CD4-positive, alpha-beta T cell (primary cell): ENCODE results near the gene KRT12. TPM values are rescaled to one million over a fixed set of nuclear protein-coding genes. Genes with fewer than 3 reads are reported as not detected.

Experiments used
- ATAC-seq: fragments of 200-7000 bp; cut with Tn5 transposase; one replicate; pipeline ENCODE4 v1.10.0; 2022; ENCODE audit warnings: mild to moderate bottlenecking; ENCODE audit not compliant: poor library complexity
- CTCF ChIA-PET: fragments of 350-600 bp; sonication (Branson Sonifier 250); formaldehyde crosslinking; loops from one replicate; lab custom pipeline; 2021; ENCODE audit warnings: antibody characterized with exemption, inconsistent platforms; lab: Charles Lee
- POLR2A ChIA-PET: fragments of 350-600 bp; sonication (Branson Sonifier 250); formaldehyde crosslinking; loops from one replicate; lab custom pipeline; 2021; ENCODE audit warnings: antibody characterized with exemption, inconsistent platforms; lab: Charles Lee
- DNase-seq, 14 experiments: peaks; one replicate each; pipeline ENCODE4 v3.0.0-alpha.2; 2013 to 2020; ENCODE audit warnings: mixed read lengths in 2 of 14
- H3K27ac ChIP-seq, 2 donors: one replicate each; pipeline versions ENCODE4 v1.5.1 to v1.7.0; 2013; ENCODE audit warnings: low read length in 2 of 2, low read depth in 1 of 2, mild to moderate bottlenecking in 1 of 2
- H3K27me3 ChIP-seq, 2 experiments: 1 replicate in 1 of 2; 2 replicates in 1 of 2; pipeline versions ENCODE4 v1.6.1 to v1.7.0; 2013; ENCODE audit warnings: low read length in 2 of 2, control low read depth in 1 of 2, mild to moderate bottlenecking in 1 of 2, moderate library complexity in 1 of 2; ENCODE audit not compliant: insufficient read depth in 2 of 2, control insufficient read depth in 1 of 2
- H3K36me3 ChIP-seq: one replicate; pipeline ENCODE4 v1.6.1; 2013; ENCODE audit warnings: low read length, control low read depth; ENCODE audit not compliant: insufficient read depth
- H3K4me1 ChIP-seq: one replicate; pipeline ENCODE4 v1.6.1; 2013; ENCODE audit warnings: low read length, control low read depth; ENCODE audit not compliant: insufficient read depth
- H3K4me3 ChIP-seq: one replicate; pipeline ENCODE4 v1.5.1; 2013; ENCODE audit warnings: mild to moderate bottlenecking, low read length, moderate library complexity
- H3K9me3 ChIP-seq, 2 experiments: 1 replicate in 1 of 2; 2 replicates in 1 of 2; pipeline versions ENCODE4 v1.6.1 to v1.7.0; 2013; ENCODE audit warnings: low read length in 2 of 2, mild to moderate bottlenecking in 2 of 2, control low read depth in 1 of 2, moderate library complexity in 1 of 2; ENCODE audit not compliant: control insufficient read depth in 1 of 2, insufficient read depth in 1 of 2
- H3K27ac Mint-ChIP-seq: one replicate; pipeline ENCODE4 v1.8.0; 2020; ENCODE audit warnings: mixed read lengths
- H3K27me3 Mint-ChIP-seq: one replicate; pipeline ENCODE4 v1.8.0; 2021; ENCODE audit warnings: mixed read lengths
- H3K36me3 Mint-ChIP-seq: one replicate; pipeline ENCODE4 v1.8.0; 2021; ENCODE audit warnings: low read depth, mixed read lengths
- H3K4me1 Mint-ChIP-seq: one replicate; pipeline ENCODE4 v1.8.0; 2021; ENCODE audit warnings: low read depth, mixed read lengths
- H3K4me3 Mint-ChIP-seq: one replicate; pipeline ENCODE4 v1.8.0; 2020; ENCODE audit warnings: mild to moderate bottlenecking, mixed read lengths
- H3K9me3 Mint-ChIP-seq: one replicate; pipeline ENCODE4 v1.8.0; 2020; ENCODE audit warnings: mixed read lengths
- intact Hi-C, 2 experiments: fragments of 100-400 bp; cut with DNase I in 1 of 2; cut with micrococcal nuclease in 1 of 2; formaldehyde crosslinking; loops; one replicate each; pipeline versions ENCODE4 v1.15.1 to v1.9.0; 2023 to 2025; cut with DNase I, micrococcal nuclease
- total RNA-seq, 174 experiments: library from RNA in 2 of 174; stranded (reverse) in 2 of 174; gene quantifications; one replicate each; pipeline ENCODE4 v1.2.3 and lab custom pipeline; 2021 to 2026
- TF ChIP-seq, protein P1 (sequence below): fragments of 200-600 bp; IDR thresholded peaks from one replicate; pipeline ENCODE4 v1.8.0; 2022; ENCODE audit warnings: antibody characterized with exemption, mild to moderate bottlenecking

KRT12 gene
- total RNA-seq, 2 experiments from 2014 or later = not detected

DNA sequence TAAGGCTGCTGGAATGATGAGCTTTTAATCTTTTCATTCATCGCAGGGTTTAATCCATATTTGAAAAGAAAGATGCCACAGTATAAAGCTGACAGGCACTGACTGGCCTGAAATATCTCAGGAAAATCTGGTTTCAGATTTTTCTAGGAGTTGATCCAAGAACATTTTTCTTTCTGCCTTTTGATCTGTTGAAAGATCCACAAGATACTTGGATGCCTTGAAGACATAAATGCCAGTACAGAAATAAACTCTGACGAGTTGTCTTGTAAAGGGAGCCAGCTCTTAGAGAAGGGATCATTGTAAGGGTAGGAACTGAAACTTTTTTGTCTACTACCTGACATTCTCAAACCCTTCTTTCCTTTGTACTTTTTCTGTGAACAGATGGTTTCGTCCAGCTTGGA lies 43.4 kb upstream of the KRT12 start:
- Mint-ChIP-seq H3K27me3 (peaks cover 49% of the 10 kb centered on the region), H3K4me3 (no peak overlapping the region), H3K4me1 (no peaks in the 10 kb centered on the region), H3K9me3 (no peaks in the 10 kb centered on the region), H3K27ac (no peak overlapping the region), H3K36me3 (no peaks in the 10 kb centered on the region)
- no peak overlapping the region for H3K4me3 ChIP-seq
- peaks cover 2 to 25% of the 10 kb centered on the region in 2 experiments for H3K27me3 ChIP-seq
- DNase-seq = no peak
- intact Hi-C loops = loop anchor here in 1 of 2 experiments (5.0 kb wide), 1 partner anchor 108 kb away; no protein-coding TSS in a partner anchor
- TF ChIP-seq, protein P1, sequence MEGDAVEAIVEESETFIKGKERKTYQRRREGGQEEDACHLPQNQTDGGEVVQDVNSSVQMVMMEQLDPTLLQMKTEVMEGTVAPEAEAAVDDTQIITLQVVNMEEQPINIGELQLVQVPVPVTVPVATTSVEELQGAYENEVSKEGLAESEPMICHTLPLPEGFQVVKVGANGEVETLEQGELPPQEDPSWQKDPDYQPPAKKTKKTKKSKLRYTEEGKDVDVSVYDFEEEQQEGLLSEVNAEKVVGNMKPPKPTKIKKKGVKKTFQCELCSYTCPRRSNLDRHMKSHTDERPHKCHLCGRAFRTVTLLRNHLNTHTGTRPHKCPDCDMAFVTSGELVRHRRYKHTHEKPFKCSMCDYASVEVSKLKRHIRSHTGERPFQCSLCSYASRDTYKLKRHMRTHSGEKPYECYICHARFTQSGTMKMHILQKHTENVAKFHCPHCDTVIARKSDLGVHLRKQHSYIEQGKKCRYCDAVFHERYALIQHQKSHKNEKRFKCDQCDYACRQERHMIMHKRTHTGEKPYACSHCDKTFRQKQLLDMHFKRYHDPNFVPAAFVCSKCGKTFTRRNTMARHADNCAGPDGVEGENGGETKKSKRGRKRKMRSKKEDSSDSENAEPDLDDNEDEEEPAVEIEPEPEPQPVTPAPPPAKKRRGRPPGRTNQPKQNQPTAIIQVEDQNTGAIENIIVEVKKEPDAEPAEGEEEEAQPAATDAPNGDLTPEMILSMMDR = no peak
- no peak for ATAC-seq
- no peaks in the 10 kb centered on the region for H3K4me1 ChIP-seq
- no peaks in the 10 kb centered on the region for H3K36me3 ChIP-seq
- no peaks in the 10 kb centered on the region for H3K9me3 ChIP-seq
- ChIA-PET CTCF (interaction anchor here (0.7 to 4.7 kb wide), 5 partner anchors 11 to 754 kb away, joined by 3 to 34 read pairs (median 9); no protein-coding TSS in a partner anchor), POLR2A (interaction anchor here (0.9 kb wide), 1 partner anchor 638 kb away, joined by 3 read pairs; no protein-coding TSS in a partner anchor)
- no peak overlapping the region for H3K27ac ChIP-seq

DNA sequence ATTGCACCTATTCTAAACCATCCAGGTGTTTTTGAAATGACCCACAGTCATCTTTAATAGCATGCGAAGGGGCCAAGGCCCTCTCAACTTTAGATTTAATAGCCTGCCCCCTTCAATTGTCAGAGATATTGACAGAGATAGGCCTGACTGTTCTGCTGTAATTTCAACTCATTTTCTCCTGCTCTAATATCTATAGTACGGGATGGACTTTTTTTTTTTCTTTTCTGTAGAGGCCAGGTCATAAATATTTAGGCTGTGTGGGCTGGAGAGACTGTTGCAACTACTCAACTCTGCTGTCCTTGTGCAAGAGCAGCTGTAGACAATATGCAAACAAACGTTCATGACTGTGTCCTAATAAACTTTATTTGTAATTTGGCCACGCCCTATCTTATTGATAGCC lies 42.7 kb upstream of the KRT12 start:
- Histone ChIP-seq H3K4me3 (no peak overlapping the region), H3K27me3 (peaks cover 2 to 25% of the 10 kb centered on the region in 2 experiments), H3K4me1 (no peaks in the 10 kb centered on the region), H3K36me3 (no peaks in the 10 kb centered on the region), H3K27ac (no peak overlapping the region), H3K9me3 (no peaks in the 10 kb centered on the region)
- no peak overlapping the region for H3K27ac Mint-ChIP-seq
- ChIA-PET POLR2A (no interaction called here), CTCF (interaction anchor here (0.7 to 4.7 kb wide), 5 partner anchors 639 to 756 kb away, joined by 4 to 34 read pairs (median 9); no protein-coding TSS in a partner anchor)
- H3K9me3 Mint-ChIP-seq = no peaks in the 10 kb centered on the region
- intact Hi-C loops = loop anchor here (1.0 to 5.0 kb wide), 10 partner anchors 107 to 758 kb away; partner anchors contain the start of gene KRTAP16-1 (in 1 of the 2)
- no peak overlapping the region for H3K4me3 Mint-ChIP-seq
- DNase-seq (no peak), ATAC-seq (no peak)
- H3K4me1 Mint-ChIP-seq = no peaks in the 10 kb centered on the region
- no peaks in the 10 kb centered on the region for H3K36me3 Mint-ChIP-seq
- peaks cover 55% of the 10 kb centered on the region for H3K27me3 Mint-ChIP-seq
- TF ChIP-seq, protein P1 = no peak

DNA sequence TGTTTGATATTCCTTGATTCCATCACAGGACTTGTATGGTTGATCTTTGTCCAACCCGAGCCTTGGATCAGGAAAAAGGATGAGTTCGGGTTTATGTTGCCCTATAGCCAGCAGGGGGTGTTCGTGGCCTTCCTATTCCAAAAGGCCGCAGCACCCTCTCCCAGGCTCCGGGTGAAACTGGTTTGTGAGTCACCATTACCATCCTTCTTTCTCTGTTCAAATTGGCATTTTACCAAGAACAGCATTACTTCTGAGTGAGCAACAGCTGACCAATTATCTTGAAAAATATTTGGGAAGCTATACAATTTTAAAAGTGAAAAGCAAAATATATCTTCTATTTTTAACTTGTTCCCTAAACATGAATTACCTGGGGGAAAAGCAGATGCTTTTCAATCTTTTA lies 42.3 kb upstream of the KRT12 start:
- peaks cover 59% of the 10 kb centered on the region for H3K27me3 Mint-ChIP-seq
- DNase-seq = peak; percentile 38 to 85 (median 58)

More for the DNA sequence above, 42.3 kb upstream of the KRT12 start:
- H3K36me3 Mint-ChIP-seq = no peaks in the 10 kb centered on the region
- H3K4me1 ChIP-seq = no peaks in the 10 kb centered on the region
- peaks cover 2 to 25% of the 10 kb centered on the region in 2 experiments for H3K27me3 ChIP-seq
- CTCF ChIA-PET = interaction anchor here (1.0 to 4.7 kb wide), 4 partner anchors 640 to 756 kb away, joined by 5 to 34 read pairs (median 14); no protein-coding TSS in a partner anchor
- H3K4me3 Mint-ChIP-seq = no peak overlapping the region
- ATAC-seq = peak; percentile 91
- POLR2A ChIA-PET = no interaction called here
- H3K9me3 ChIP-seq = no peaks in the 10 kb centered on the region
- no peaks in the 10 kb centered on the region for H3K4me1 Mint-ChIP-seq
- TF ChIP-seq, protein P1 = peak; percentile 82
- no peak overlapping the region for H3K27ac ChIP-seq
- H3K4me3 ChIP-seq = no peak overlapping the region
- intact Hi-C loops = loop anchor here (1.0 to 5.0 kb wide), 9 partner anchors 398 to 758 kb away; partner anchors contain the start of gene KRTAP16-1 (in 1 of the 2)
- H3K36me3 ChIP-seq = no peaks in the 10 kb centered on the region
- no peaks in the 10 kb centered on the region for H3K9me3 Mint-ChIP-seq
- H3K27ac Mint-ChIP-seq = no peak overlapping the region
